ENCODE measurements around the gene CYP1B1. TPM values are rescaled to one million over a fixed set of nuclear protein-coding genes. Genes with fewer than 3 reads are reported as not detected.

Gene CYP1B1
- total RNA-seq, 4 donors from 2014 or later: 12.4 to 33.4 (median 20.6) TPM

DNA sequence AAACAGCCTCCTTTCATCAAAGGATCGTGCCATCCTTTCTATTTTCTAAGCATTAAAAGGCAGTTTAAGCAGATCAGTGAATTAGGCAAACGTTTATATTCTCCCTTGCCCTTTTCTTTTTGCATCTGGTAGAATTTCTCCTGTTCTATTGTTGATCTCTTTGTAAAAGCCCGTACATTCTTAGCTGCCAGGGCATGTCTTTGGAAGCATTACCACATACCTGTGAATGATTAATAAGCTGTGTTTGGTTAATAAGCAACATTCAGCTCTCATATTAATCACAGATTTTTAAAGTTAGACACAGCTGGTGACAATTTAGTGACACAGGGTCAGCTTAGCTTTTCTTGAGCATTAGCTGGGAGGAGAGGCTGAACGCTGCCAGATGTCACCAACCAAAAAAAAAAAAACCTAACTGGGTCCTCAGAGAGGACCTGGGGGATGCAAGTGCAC is 33.8 kb upstream of the CYP1B1 start:
- intact Hi-C loops (cut with DNase I; ENCODE audit: low total_unique reads): loop anchor here (10.0 kb wide), 1 partner anchor 125 kb away; no protein-coding TSS in a partner anchor
- 18 to 24% methylated on average over 4 of the region's 4 CpGs for WGBS, 2 donors
- TF ChIP-seq POLR2A (IDR thresholded peaks at IDR 0.05): no peak
- TF ChIP-seq, protein P1, sequence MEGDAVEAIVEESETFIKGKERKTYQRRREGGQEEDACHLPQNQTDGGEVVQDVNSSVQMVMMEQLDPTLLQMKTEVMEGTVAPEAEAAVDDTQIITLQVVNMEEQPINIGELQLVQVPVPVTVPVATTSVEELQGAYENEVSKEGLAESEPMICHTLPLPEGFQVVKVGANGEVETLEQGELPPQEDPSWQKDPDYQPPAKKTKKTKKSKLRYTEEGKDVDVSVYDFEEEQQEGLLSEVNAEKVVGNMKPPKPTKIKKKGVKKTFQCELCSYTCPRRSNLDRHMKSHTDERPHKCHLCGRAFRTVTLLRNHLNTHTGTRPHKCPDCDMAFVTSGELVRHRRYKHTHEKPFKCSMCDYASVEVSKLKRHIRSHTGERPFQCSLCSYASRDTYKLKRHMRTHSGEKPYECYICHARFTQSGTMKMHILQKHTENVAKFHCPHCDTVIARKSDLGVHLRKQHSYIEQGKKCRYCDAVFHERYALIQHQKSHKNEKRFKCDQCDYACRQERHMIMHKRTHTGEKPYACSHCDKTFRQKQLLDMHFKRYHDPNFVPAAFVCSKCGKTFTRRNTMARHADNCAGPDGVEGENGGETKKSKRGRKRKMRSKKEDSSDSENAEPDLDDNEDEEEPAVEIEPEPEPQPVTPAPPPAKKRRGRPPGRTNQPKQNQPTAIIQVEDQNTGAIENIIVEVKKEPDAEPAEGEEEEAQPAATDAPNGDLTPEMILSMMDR (IDR thresholded peaks at IDR 0.05): no peak
- no peak overlapping the region for H3K4me3 ChIP-seq (ENCODE audit: low read depth, poor library complexity, severe bottlenecking)
- DNase-seq (ENCODE audit: low spot score in 2 of 2): no peak

DNA sequence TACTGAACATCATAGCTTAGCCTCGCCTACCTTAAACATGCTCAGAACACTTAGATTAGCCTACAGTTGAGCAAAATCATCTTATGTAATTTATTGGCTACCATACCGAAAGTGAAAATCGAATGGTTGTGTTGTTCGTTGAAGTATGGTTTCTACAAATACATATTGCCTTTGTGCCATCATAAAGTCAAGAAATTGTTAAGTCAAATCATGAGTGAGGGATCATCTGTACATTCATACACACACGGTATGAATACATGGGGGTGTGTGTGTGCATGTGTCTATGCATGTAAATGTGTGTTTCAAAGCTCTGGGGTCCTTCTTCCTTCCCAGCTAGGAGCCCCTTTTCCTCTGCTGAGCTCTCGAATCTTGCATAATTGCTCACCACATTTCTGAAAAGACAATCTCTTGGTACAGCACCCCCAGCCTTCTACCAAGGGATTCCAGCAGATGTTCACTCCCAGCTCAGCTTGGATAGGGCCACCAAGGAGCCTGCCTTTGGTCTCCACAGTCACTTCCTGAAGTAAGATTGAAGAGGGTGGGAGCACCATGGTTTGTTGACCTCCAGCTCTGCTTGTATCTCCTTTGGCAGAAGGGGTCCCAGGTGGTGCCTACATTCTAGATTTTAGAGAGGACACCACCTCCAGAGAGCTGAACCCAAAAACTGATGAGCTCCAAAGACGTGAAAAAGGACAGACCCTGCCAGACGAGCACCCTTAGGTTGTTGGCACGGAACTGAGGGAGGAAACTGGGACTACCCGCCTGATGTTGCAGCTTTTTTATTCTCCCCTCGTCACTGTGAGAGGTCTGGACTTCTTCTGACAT is 33.2 kb upstream of the CYP1B1 start:
- WGBS, 2 donors: 48 to 50% methylated on average over 11 of the region's 11 CpGs
- TF ChIP-seq, protein P1 (IDR thresholded peaks at IDR 0.05): no peak
- H3K4me3 ChIP-seq (ENCODE audit: low read depth, poor library complexity, severe bottlenecking): no peak overlapping the region
- DNase-seq (ENCODE audit: low spot score in 2 of 2): no peak
- intact Hi-C loops (cut with DNase I; ENCODE audit: low total_unique reads): no loop called here

DNA sequence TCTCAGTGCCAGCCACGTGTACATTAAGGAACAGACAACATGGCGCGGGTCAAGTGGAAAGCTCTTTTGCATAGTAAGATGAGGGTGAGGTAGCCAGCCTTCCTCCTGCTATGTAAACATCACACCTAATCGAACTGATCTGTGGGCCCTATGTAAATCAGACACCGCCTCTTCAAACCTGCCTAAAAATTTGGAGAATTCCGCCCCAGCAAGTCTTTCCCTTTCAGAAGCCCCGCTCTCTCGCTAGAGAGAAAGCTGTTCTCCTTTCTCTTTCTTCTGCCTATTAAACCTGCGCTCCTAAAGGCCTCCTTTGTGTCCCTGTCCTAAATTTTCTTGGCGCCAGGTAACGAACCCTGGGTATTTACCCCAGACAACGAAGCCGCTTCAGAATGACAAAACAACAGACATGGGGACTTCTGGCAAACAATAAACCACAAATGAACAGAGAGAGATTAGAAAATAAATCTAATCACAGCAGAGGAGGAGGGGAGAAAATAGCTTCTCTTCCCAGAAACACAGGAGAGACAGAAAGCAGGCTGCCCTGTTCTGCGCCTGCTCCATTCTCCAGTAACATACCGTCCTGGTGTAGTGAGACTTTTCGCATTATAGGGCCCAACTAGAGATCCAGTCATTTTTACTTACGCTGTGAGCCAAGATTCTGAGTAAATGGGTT is 31.9 kb upstream of the CYP1B1 start:
- H3K4me3 ChIP-seq (ENCODE audit: low read depth, poor library complexity, severe bottlenecking): no peak overlapping the region
- intact Hi-C loops (cut with DNase I; ENCODE audit: low total_unique reads): no loop called here
- 79 to 84% methylated on average over 17 of the region's 17 CpGs for WGBS, 2 donors
- no peak for TF ChIP-seq POLR2A (IDR thresholded peaks at IDR 0.05)
- TF ChIP-seq, protein P1 (IDR thresholded peaks at IDR 0.05): no peak
- DNase-seq (ENCODE audit: low spot score in 2 of 2): no peak

DNA sequence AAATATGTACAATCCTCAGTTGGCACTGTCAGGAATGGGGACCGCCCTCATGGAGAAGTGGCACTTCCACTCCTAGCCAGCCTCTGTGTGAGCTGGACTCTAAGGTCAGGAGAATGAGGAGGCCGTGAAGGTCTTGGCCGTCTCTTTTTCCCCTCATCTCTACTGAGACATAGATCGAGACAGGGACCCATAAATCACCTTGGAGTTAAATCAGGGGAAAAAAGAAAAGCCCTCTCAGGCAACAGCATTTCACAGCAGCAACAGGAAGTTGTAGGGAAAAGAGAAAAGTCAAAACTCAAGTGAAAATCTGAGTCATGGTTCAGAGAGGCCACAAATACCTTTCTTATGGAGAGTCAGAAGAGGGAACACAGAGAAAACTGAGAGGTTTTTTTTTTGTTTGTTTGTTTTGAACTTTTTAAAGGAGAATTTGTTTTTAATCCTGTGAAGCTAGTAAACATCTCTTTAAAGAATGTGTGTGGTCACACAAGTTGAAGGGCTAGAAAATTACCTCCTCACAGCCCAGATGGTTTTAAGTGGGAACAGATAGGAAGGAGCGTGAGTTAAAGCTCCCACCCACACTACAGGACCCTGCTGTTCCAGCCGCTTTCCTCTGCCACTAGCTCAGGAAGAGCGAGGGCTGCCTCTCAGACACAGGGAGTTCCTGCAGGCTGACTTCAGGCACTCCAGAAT is 30.6 kb upstream of the CYP1B1 start:
- TF ChIP-seq POLR2A (IDR thresholded peaks at IDR 0.05): no peak
- TF ChIP-seq, protein P1 (IDR thresholded peaks at IDR 0.05): no peak
- no peak for DNase-seq (ENCODE audit: low spot score in 2 of 2)
- WGBS, 2 donors: 55 to 64% methylated on average over 7 of the region's 7 CpGs
- intact Hi-C loops (cut with DNase I; ENCODE audit: low total_unique reads): no loop called here
- H3K4me3 ChIP-seq (ENCODE audit: low read depth, poor library complexity, severe bottlenecking): no peak overlapping the region

DNA sequence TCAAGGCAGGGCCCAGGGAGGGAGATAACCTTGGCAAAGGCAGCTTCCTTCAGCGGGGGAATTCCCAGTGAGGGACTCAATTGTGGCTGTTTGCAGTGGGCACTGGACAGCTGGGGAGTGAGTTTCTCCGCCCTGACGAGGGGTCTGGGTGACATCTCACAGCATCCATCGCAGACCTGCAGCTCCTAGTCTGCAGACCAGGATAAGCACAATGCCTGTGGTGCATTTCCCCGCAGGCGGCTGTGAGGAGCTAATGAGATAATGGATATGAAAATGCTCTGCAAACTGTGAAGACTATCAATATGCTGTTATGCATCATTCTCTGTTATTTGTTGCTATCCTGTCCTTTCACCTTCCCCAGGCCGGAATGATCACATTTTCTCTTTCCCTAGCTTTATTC is 30.0 kb upstream of the CYP1B1 start:
- intact Hi-C loops (cut with DNase I; ENCODE audit: low total_unique reads): no loop called here
- 83 to 91% methylated on average over 7 of the region's 7 CpGs for WGBS, 2 donors
- no peak overlapping the region for H3K4me3 ChIP-seq (ENCODE audit: low read depth, poor library complexity, severe bottlenecking)
- no peak for DNase-seq (ENCODE audit: low spot score in 2 of 2)
- TF ChIP-seq, protein P1 (IDR thresholded peaks at IDR 0.05): no peak
- TF ChIP-seq POLR2A (IDR thresholded peaks at IDR 0.05): no peak

Data from lower leg skin (tissue), 4 donors.